MM.1S (cell line): ENCODE results near the gene PAPLN.

Experiments used
- EZH2 ChIP-seq: fragments of 300-600 bp; sonication (generic); optimal IDR thresholded peaks from 2 replicates; pipeline ENCODE3; 2017; ENCODE audit warnings: low read depth, mild to moderate bottlenecking, antibody characterized with exemption, low read length, mixed read lengths
- TF ChIP-seq, protein P1 (sequence below): fragments of 300-600 bp; sonication (generic); IDR thresholded peaks from 2 replicates; pipeline ENCODE4 v1.5.1; 2016; ENCODE audit warnings: antibody characterized with exemption, low read length, mixed read lengths

GRCh38 chr14:73240816-73241480 is 3.6 kb downstream of the PAPLN start:
- TF ChIP-seq, protein P1, sequence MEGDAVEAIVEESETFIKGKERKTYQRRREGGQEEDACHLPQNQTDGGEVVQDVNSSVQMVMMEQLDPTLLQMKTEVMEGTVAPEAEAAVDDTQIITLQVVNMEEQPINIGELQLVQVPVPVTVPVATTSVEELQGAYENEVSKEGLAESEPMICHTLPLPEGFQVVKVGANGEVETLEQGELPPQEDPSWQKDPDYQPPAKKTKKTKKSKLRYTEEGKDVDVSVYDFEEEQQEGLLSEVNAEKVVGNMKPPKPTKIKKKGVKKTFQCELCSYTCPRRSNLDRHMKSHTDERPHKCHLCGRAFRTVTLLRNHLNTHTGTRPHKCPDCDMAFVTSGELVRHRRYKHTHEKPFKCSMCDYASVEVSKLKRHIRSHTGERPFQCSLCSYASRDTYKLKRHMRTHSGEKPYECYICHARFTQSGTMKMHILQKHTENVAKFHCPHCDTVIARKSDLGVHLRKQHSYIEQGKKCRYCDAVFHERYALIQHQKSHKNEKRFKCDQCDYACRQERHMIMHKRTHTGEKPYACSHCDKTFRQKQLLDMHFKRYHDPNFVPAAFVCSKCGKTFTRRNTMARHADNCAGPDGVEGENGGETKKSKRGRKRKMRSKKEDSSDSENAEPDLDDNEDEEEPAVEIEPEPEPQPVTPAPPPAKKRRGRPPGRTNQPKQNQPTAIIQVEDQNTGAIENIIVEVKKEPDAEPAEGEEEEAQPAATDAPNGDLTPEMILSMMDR, result no peak
- TF ChIP-seq EZH2, result no peak
